Testis (tissue), 2 donors: Measurements from ENCODE around the gene UVSSA.
"Not testable (repeated sequence)": the region's sequence is repeated elsewhere in the genome, so short reads cannot be mapped to it uniquely, and the experiment has no call there.

Experiments used
- CTCF ChIP-seq, 3 experiments: fragments of 450-650 bp in 2 of 3; fragments of 200-600 bp in 1 of 3; sonication (generic) in 1 of 3; IDR thresholded peaks; one replicate each; pipeline ENCODE4 v1.5.1; 2016 to 2019; ENCODE audit warnings: antibody characterized with exemption in 3 of 3, mild to moderate bottlenecking in 2 of 3, moderate library complexity in 1 of 3
- POLR2A ChIP-seq: fragments of 450-650 bp; IDR thresholded peaks from one replicate; pipeline ENCODE4 v1.6.1; 2017; ENCODE audit warnings: antibody characterized with exemption, mild to moderate bottlenecking, moderate library complexity

- TF ChIP-seq CTCF (IDR thresholded peaks at IDR 0.05); POLR2A: not testable (repeated sequence)
Measured at GRCh38 chr4:1335193-1335883, 11.7 kb upstream of the UVSSA start.
